ENCODE data around the gene IDH3B. TPM values are rescaled to one million over a fixed set of nuclear protein-coding genes. Genes with fewer than 3 reads are reported as not detected.
"Not testable (repeated sequence)": the region's sequence is repeated elsewhere in the genome, so short reads cannot be mapped to it uniquely, and the experiment has no call there.

The IDH3B gene
- total RNA-seq, 1 donor from 2014 or later = 65.5 TPM

DNA sequence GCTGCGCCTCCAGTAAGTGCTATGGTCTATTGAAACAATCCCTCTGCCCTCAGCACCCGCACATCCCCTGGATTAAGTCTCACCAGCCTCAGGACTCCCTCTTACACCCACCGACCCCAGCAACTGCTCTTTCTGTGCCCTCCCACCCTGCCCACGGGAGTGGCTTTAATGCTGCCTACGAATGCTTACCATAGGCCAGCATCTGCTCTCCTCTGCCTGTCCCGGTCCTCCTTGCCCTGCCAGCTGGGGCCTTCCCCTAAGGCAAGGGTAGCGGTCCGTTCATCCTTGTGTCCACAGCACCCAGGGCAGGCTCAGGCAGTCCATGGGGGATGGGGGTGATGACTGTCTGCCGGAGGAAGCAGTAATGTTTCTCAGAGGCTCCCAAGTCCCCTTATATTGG is 32.6 kb upstream of the IDH3B start:
- peaks cover 16% of the 10 kb centered on the region for H3K4me1 ChIP-seq
- H3K9me3 ChIP-seq = no peaks in the 10 kb centered on the region
- peaks cover 30% of the 10 kb centered on the region for H3K27me3 ChIP-seq
- H3K36me3 ChIP-seq = no peaks in the 10 kb centered on the region
- no peak for DNase-seq
- no peak overlapping the region for H3K4me3 ChIP-seq
- intact Hi-C loops (cut with DNase I) = no loop called here
- TF ChIP-seq, protein P1, sequence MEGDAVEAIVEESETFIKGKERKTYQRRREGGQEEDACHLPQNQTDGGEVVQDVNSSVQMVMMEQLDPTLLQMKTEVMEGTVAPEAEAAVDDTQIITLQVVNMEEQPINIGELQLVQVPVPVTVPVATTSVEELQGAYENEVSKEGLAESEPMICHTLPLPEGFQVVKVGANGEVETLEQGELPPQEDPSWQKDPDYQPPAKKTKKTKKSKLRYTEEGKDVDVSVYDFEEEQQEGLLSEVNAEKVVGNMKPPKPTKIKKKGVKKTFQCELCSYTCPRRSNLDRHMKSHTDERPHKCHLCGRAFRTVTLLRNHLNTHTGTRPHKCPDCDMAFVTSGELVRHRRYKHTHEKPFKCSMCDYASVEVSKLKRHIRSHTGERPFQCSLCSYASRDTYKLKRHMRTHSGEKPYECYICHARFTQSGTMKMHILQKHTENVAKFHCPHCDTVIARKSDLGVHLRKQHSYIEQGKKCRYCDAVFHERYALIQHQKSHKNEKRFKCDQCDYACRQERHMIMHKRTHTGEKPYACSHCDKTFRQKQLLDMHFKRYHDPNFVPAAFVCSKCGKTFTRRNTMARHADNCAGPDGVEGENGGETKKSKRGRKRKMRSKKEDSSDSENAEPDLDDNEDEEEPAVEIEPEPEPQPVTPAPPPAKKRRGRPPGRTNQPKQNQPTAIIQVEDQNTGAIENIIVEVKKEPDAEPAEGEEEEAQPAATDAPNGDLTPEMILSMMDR (IDR thresholded peaks at IDR 0.05) = no peak
- no peak for ATAC-seq
- H3K27ac ChIP-seq = no peak overlapping the region

DNA sequence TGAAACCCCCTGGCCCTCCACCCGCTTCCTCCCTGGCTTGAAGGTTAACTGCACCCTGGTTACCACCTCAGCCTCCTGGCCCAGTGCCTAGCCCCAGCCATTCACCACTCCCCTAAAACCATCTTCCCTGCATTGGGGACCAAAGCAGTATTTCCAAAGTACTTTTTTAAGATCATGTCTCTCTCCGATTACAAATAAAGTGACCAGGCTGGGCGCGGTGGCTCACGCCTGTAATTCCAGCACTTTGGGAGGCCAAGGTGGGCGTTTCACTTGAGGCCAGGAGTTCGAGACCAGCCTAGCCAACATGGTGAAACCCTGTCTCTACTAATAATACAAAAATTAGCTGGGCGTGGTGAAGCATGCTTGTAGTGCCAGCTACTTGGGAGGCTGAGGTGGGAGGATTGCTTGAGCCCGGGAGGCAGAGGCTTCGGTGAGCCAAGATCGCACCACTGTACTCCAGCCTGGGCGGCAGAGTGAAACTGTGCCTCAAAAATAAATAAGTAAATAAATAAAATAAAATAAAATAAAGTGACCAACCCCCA is 32.0 kb upstream of the IDH3B start:
- Histone ChIP-seq H3K27me3 (peaks cover 30% of the 10 kb centered on the region), H3K4me1 (peaks cover 17% of the 10 kb centered on the region)
- DNase-seq; intact Hi-C loops (cut with DNase I); ATAC-seq; H3K9me3 ChIP-seq; H3K36me3 ChIP-seq; H3K4me3 ChIP-seq; H3K27ac ChIP-seq: not testable (repeated sequence)

DNA sequence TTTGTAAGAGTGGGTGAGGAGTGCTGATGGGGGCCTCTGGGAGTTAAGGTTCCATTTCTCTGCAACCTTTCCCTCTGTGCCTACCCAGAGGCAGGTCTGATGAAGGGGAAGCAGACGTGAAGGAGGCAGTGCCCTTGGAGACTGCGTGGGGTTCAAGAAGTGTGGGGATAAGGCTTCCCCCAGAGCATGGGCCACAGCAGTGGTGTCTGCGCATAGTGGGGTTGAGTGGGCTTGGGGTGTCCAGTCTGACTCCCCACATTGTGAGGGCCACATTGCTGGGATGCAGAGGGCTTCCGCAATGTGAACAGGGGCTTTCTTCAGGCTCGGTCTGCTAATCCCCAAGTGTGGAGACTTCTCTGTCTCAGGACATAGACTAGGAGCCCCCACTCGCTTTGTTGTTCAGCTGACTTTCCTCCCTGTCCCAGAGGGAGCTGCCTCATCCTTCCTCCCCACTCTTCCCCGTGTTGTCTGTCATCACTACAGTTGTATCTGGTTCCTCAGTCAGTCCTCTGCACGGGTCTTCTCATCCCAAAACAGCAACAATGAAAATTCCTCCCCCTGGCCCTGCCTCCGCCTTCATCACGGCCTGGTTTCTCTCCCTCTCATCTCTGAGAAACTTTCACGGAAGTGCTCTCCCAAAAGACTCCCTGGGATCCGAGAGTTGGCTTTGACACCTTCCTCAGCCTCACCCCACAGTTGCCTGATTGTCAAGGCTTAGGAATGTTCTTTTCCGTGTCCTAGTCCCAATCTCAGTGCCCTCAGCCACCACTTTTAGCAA is 31.4 kb upstream of the IDH3B start:
- Histone ChIP-seq H3K4me1 (peaks cover 17% of the 10 kb centered on the region), H3K27me3 (peaks cover 30% of the 10 kb centered on the region), H3K36me3 (no peaks in the 10 kb centered on the region), H3K27ac (no peak overlapping the region), H3K4me3 (no peak overlapping the region), H3K9me3 (no peaks in the 10 kb centered on the region)
- no peak for ATAC-seq
- intact Hi-C loops (cut with DNase I) = no loop called here
- TF ChIP-seq, protein P1 (IDR thresholded peaks at IDR 0.05) = no peak
- DNase-seq = no peak

DNA sequence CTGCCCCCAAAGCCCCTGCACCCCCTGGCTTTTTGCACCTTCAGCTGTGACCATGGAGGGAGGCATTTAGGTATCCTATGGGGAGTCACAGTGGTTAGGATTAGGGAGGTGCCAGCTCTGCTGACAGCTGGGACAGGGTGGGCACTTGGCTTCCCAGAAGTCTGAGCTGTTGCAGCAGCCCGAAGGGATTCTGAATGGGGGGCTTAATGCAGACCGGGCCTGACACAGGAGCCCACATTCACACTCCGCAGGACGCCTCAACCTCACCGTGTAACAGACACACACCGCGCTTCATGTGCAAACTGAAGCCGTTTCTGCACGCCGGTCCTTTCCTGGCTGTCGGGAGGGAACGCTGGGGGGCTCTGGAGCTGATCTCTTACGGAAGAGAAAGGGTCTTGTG is 30.5 kb upstream of the IDH3B start:
- Histone ChIP-seq H3K36me3 (no peaks in the 10 kb centered on the region), H3K9me3 (no peaks in the 10 kb centered on the region), H3K4me3 (no peak overlapping the region), H3K4me1 (peaks cover 17% of the 10 kb centered on the region), H3K27me3 (peaks cover 30% of the 10 kb centered on the region), H3K27ac (no peak overlapping the region)
- no peak for ATAC-seq
- intact Hi-C loops (cut with DNase I) = no loop called here
- no peak for DNase-seq
- TF ChIP-seq, protein P1 (IDR thresholded peaks at IDR 0.05) = no peak

DNA sequence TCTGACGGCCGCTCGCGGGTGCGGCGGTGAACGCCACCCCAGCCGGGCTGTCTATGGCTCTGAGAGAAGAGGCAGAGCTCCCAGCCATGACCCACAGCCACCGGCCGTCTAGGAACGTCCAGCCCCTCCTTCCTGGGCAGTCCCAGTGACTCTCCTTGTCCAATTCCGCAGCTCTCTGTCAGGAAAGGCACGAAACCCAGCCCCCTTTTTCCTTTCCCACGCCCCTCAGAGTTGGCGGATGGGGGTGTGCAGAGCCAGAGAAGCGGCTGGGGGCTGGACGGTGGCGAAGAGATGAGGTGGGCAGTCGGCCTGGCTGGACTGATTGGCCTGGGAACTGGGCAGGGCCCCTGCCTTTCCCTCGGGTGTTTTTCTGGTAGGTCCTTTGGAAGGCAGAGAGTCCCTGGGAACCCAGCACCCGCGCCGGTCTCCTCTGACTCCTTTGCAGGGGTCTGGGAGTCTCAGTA is 30.0 kb upstream of the IDH3B start:
- no peak for DNase-seq
- no peaks in the 10 kb centered on the region for H3K9me3 ChIP-seq
- H3K27me3 ChIP-seq = peaks cover 30% of the 10 kb centered on the region
- no peaks in the 10 kb centered on the region for H3K36me3 ChIP-seq
- H3K4me3 ChIP-seq = peak overlapping the region; percentile 48
- H3K4me1 ChIP-seq = peaks cover 17% of the 10 kb centered on the region
- ATAC-seq = no peak
- intact Hi-C loops (cut with DNase I) = no loop called here
- H3K27ac ChIP-seq = no peak overlapping the region
- TF ChIP-seq, protein P1 (IDR thresholded peaks at IDR 0.05) = no peak

DNA sequence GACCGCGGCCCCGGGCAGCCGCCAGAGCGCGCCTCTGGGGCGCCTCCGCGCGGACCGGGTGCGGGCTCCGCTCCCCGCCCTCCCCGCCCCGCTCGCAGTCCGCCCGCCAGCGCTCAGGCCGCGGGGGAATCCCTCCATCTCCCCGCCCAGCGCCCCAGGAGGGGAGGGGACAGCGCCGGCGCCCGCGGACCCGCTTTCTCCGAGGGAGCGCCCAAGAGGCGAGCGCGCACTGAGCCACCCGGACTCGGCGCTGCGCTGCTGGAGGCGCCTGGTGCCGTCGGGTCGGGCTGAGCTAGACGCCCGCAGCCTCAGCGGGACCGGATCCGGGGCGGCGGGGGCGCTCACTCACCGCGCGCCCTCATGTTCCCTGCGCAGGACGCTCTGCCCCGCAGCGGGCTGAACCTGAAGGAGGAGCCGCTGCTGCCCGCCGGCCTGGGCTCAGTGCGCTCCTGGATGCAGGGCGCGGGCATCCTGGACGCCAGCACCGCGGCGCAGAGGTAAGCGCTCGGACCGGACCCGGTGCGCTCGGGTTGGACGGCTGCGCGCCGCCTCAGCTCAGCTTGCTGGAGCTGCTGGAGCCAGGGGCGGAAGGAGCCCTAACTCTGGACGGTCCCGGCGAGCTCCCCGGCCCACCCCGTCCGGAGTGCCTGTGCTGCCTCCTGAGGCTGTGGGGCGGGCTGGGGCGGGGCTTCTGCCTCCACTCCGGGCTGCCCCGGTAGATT is 29.4 kb upstream of the IDH3B start:
- peaks cover 30% of the 10 kb centered on the region for H3K27me3 ChIP-seq
- H3K4me1 ChIP-seq = peaks cover 17% of the 10 kb centered on the region
- DNase-seq = peak; percentile 73
- intact Hi-C loops (cut with DNase I) = no loop called here
- ATAC-seq = peak; percentile 38
- no peak overlapping the region for H3K27ac ChIP-seq
- no peaks in the 10 kb centered on the region for H3K9me3 ChIP-seq
- TF ChIP-seq, protein P1 (IDR thresholded peaks at IDR 0.05) = no peak
- no peaks in the 10 kb centered on the region for H3K36me3 ChIP-seq
- H3K4me3 ChIP-seq = peak overlapping the region; percentile 48
